ENCODE measurements around the gene STRN3. TPM values are rescaled to one million over a fixed set of nuclear protein-coding genes. Genes with fewer than 3 reads are reported as not detected.
"Not testable (repeated sequence)": the region's sequence is repeated elsewhere in the genome, so short reads cannot be mapped to it uniquely, and the experiment has no call there.

Gene STRN3
- total RNA-seq, 1 donor from 2014 or later: 30.5 TPM

- Histone ChIP-seq H3K36me3 (ENCODE audit: control insufficient read depth, insufficient read depth, low read length) (no peaks in the 10 kb centered on the region), H3K4me3 (ENCODE audit: low read depth, low read length) (no peak overlapping the region), H3K27me3 (ENCODE audit: control insufficient read depth, insufficient read depth, low read length) (no peaks in the 10 kb centered on the region)
- no peak for TF ChIP-seq CTCF (IDR thresholded peaks at IDR 0.05; ENCODE audit: insufficient read depth, low read length, poor library complexity, severe bottlenecking)
- peak; percentile 5 for DNase-seq (ENCODE audit: low read depth)
Measured at GRCh38 chr14:30957813-30958370, 68.3 kb downstream of the STRN3 start.

DNA sequence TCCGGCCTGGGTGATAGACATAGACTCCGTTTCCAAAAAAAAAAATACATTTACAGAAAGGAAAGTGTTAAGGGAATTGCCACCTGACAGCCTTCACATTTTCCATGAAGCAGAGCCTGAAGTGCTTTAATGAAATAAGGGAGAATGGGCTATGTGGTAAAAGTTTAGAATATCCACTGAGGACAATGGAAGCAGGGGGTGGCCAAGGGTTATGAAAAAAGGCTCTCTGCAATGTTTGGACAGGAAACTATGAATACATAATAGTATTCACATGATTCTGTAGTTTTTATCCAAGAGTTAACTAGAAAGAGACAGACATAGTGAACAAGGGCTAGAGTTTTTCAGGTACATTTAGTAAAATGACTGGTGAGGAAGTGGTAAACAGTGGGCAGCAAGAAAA, 76.5 kb downstream of the STRN3 start:
- no peak for DNase-seq (ENCODE audit: low read depth)
- Histone ChIP-seq H3K36me3 (ENCODE audit: control insufficient read depth, insufficient read depth, low read length) (no peaks in the 10 kb centered on the region), H3K4me3 (ENCODE audit: low read depth, low read length) (no peak overlapping the region), H3K27me3 (ENCODE audit: control insufficient read depth, insufficient read depth, low read length) (no peaks in the 10 kb centered on the region)
- no peak for TF ChIP-seq CTCF (IDR thresholded peaks at IDR 0.05; ENCODE audit: insufficient read depth, low read length, poor library complexity, severe bottlenecking)

DNA sequence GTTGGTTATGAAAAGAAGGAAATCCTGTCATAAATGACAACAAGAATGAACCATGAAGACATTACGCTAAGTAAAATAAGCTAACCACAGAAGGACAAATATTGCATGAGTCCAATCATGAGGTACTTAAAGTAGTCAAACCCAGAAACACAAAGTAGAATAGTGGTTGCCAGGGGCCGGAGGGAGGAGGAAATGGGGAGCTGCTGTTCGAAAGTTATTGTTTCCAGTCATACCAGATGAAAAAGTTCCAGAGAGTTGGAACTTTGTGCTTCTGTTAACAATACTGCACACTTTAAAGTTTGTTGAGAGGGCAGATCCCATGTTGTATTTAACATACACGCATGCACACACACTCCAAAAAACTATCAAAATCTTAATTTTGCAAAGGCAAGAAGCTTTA, 82.5 kb downstream of the STRN3 start:
- no peaks in the 10 kb centered on the region for H3K36me3 ChIP-seq (ENCODE audit: control insufficient read depth, insufficient read depth, low read length)
- H3K4me3 ChIP-seq (ENCODE audit: low read depth, low read length): no peak overlapping the region
- H3K27me3 ChIP-seq (ENCODE audit: control insufficient read depth, insufficient read depth, low read length): no peaks in the 10 kb centered on the region
- no peak for DNase-seq (ENCODE audit: low read depth)
- TF ChIP-seq CTCF (IDR thresholded peaks at IDR 0.05; ENCODE audit: insufficient read depth, low read length, poor library complexity, severe bottlenecking): no peak

- Histone ChIP-seq H3K27me3 (ENCODE audit: control insufficient read depth, insufficient read depth, low read length) (no peaks in the 10 kb centered on the region), H3K4me3 (ENCODE audit: low read depth, low read length) (no peak overlapping the region), H3K36me3 (ENCODE audit: control insufficient read depth, insufficient read depth, low read length) (no peaks in the 10 kb centered on the region)
- no peak for TF ChIP-seq CTCF (IDR thresholded peaks at IDR 0.05; ENCODE audit: insufficient read depth, low read length, poor library complexity, severe bottlenecking)
- no peak for DNase-seq (ENCODE audit: low read depth)
Measured at GRCh38 chr14:30940886-30941285, 85.3 kb downstream of the STRN3 start.

GRCh38 chr14:30938617-30939016, 87.6 kb downstream of the STRN3 start:
- DNase-seq (ENCODE audit: low read depth): no peak
- Histone ChIP-seq H3K4me3 (ENCODE audit: low read depth, low read length) (no peak overlapping the region), H3K36me3 (ENCODE audit: control insufficient read depth, insufficient read depth, low read length) (no peaks in the 10 kb centered on the region), H3K27me3 (ENCODE audit: control insufficient read depth, insufficient read depth, low read length) (no peaks in the 10 kb centered on the region)
- no peak for TF ChIP-seq CTCF (IDR thresholded peaks at IDR 0.05; ENCODE audit: insufficient read depth, low read length, poor library complexity, severe bottlenecking)

DNA sequence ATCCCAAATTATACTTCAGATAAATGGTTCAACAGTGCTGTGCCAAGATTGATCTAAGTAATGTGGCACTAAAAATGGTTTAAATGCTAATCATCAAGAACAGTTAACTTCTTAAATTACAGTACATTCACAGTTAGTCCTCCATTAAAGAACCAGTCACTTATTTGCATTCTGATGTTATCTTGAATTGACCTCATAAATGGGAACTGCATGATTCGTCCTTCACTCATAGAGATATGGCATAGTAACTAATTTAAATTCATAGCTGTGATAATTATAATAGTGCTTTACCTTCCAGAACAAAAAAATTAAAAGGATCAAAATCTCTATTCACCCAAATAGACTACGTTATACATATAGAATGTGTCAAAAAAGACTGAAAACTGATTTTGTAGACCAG, 90.7 kb downstream of the STRN3 start:
- no peaks in the 10 kb centered on the region for H3K36me3 ChIP-seq (ENCODE audit: control insufficient read depth, insufficient read depth, low read length)

DNA sequence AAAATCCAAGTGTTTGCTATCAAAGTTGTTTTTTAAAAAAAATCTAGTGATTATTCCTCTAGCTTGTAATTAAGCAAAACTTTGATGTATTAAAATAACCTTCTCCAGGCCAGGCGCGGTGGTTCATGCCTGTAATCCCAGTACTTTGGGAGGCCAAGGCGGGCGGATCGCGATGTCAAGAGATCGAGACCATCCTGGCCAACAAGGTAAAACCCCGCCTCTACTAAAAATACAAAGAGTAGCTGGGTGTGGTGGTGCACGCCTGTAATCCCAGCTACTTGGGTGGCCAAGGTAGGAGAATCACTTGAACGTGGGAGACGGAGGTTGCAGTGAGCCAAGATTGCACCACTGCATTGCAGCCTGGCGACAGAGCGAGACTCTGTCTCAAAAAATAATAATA, 92.2 kb downstream of the STRN3 start:
- H3K36me3 ChIP-seq (ENCODE audit: control insufficient read depth, insufficient read depth, low read length); H3K4me3 ChIP-seq (ENCODE audit: low read depth, low read length); DNase-seq (ENCODE audit: low read depth); H3K27me3 ChIP-seq (ENCODE audit: control insufficient read depth, insufficient read depth, low read length): not testable (repeated sequence)

More for the DNA sequence above, 90.7 kb downstream of the STRN3 start:
- H3K27me3 ChIP-seq (ENCODE audit: control insufficient read depth, insufficient read depth, low read length): no peaks in the 10 kb centered on the region
- H3K4me3 ChIP-seq (ENCODE audit: low read depth, low read length): no peak overlapping the region
- TF ChIP-seq CTCF (IDR thresholded peaks at IDR 0.05; ENCODE audit: insufficient read depth, low read length, poor library complexity, severe bottlenecking): no peak
- no peak for DNase-seq (ENCODE audit: low read depth)

Measured in kidney epithelial cell (primary cell).